ENCODE measurements around the gene TRAK1.

GRCh38 chr3:42063888-42064287 is 27.3 kb upstream of the TRAK1 start:
- TF ChIP-seq CTCF (IDR thresholded peaks at IDR 0.05; ENCODE audit: low read length) (no peak), EZH2 (optimal IDR thresholded peaks at IDR 0.05; ENCODE audit: low read depth, low read length) (no peak)

Measured in MM.1S (cell line).